H1 (cell line): ENCODE data around the gene UQCRC2. TPM values are rescaled to one million over a fixed set of nuclear protein-coding genes. Genes with fewer than 3 reads are reported as not detected.

ENCODE experiments used
- ASH2L ChIP-seq: fragments of 200-600, 300-600 bp; sonication (generic); IDR thresholded peaks from one replicate; pipeline ENCODE4 v1.7.1; 2017; ENCODE audit warnings: low read length
- CREB1 ChIP-seq: IDR thresholded peaks from 2 replicates; pipeline ENCODE4 v1.6.1; 2012; ENCODE audit warnings: inconsistent platforms
- JUN ChIP-seq: IDR thresholded peaks from 2 replicates; pipeline ENCODE4 v1.6.1; 2011; ENCODE audit warnings: low read depth, mild to moderate bottlenecking, improper control_type of control experiment, low read length
- SP2 ChIP-seq: IDR thresholded peaks from 2 replicates; pipeline ENCODE4 v1.6.1; 2012; ENCODE audit warnings: mild to moderate bottlenecking, low read length, inconsistent platforms
- polyA plus RNA-seq, 7 experiments: library from polyadenylated mRNA; depleted of rRNA in 3 of 7; stranded (reverse) in 5 of 7; unstranded in 2 of 7; fragments of >200 nt in 5 of 7; fragments of 200-250 nt in 2 of 7; gene quantifications; 1 replicate in 5 of 7; 2 replicates in 1 of 7; 4 replicates in 1 of 7; pipeline versions ENCODE4 v1.2.1 to v1.2.3, GENCODE V29; 2011 to 2013; ENCODE audit warnings: missing spikeins in 2 of 7, mixed read lengths in 2 of 7
- total RNA-seq: library from RNA; stranded (reverse); fragmentation: NEBNext Ultra II Directional; extraction: Animal tissue kit (Norgen Biotek cat#: 25700); gene quantifications from 2 replicates; pipeline ENCODE4 v1.2.1, GENCODE V29; 2021
- TF ChIP-seq, protein P1 (sequence below): fragments of 300-600 bp; sonication (generic); IDR thresholded peaks from 2 replicates; pipeline ENCODE4 v1.7.1; 2012; ENCODE audit warnings: low read length, moderate library complexity, mild to moderate bottlenecking, inconsistent platforms; ENCODE audit not compliant: insufficient replicate concordance

The UQCRC2 gene
- total and polyA plus RNA-seq, 2 of the 8 experiments (the other 6 are each of a cell fraction or from before 2014, with no cell fraction given), result 94.4 to 182 TPM

DNA sequence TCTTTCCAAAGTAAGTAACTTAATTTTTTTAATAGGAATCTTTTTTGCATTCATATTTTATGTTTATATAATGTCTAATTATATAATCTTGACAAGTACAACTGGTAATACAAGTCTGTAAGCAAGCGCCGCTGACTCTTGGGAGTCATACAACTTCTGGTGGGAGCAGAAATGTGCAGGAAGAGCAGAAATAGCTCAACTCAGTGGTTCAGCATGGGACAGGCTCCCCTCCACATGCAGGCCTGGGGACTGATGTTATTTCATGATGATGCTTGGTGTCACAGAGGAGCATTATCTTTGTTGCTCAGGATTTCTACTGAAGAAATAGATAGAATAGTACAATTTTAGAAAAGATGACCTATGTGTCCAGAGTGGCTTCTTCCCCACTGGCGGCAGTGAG is 10.7 kb downstream of the UQCRC2 start (continued):
- TF ChIP-seq, protein P1, sequence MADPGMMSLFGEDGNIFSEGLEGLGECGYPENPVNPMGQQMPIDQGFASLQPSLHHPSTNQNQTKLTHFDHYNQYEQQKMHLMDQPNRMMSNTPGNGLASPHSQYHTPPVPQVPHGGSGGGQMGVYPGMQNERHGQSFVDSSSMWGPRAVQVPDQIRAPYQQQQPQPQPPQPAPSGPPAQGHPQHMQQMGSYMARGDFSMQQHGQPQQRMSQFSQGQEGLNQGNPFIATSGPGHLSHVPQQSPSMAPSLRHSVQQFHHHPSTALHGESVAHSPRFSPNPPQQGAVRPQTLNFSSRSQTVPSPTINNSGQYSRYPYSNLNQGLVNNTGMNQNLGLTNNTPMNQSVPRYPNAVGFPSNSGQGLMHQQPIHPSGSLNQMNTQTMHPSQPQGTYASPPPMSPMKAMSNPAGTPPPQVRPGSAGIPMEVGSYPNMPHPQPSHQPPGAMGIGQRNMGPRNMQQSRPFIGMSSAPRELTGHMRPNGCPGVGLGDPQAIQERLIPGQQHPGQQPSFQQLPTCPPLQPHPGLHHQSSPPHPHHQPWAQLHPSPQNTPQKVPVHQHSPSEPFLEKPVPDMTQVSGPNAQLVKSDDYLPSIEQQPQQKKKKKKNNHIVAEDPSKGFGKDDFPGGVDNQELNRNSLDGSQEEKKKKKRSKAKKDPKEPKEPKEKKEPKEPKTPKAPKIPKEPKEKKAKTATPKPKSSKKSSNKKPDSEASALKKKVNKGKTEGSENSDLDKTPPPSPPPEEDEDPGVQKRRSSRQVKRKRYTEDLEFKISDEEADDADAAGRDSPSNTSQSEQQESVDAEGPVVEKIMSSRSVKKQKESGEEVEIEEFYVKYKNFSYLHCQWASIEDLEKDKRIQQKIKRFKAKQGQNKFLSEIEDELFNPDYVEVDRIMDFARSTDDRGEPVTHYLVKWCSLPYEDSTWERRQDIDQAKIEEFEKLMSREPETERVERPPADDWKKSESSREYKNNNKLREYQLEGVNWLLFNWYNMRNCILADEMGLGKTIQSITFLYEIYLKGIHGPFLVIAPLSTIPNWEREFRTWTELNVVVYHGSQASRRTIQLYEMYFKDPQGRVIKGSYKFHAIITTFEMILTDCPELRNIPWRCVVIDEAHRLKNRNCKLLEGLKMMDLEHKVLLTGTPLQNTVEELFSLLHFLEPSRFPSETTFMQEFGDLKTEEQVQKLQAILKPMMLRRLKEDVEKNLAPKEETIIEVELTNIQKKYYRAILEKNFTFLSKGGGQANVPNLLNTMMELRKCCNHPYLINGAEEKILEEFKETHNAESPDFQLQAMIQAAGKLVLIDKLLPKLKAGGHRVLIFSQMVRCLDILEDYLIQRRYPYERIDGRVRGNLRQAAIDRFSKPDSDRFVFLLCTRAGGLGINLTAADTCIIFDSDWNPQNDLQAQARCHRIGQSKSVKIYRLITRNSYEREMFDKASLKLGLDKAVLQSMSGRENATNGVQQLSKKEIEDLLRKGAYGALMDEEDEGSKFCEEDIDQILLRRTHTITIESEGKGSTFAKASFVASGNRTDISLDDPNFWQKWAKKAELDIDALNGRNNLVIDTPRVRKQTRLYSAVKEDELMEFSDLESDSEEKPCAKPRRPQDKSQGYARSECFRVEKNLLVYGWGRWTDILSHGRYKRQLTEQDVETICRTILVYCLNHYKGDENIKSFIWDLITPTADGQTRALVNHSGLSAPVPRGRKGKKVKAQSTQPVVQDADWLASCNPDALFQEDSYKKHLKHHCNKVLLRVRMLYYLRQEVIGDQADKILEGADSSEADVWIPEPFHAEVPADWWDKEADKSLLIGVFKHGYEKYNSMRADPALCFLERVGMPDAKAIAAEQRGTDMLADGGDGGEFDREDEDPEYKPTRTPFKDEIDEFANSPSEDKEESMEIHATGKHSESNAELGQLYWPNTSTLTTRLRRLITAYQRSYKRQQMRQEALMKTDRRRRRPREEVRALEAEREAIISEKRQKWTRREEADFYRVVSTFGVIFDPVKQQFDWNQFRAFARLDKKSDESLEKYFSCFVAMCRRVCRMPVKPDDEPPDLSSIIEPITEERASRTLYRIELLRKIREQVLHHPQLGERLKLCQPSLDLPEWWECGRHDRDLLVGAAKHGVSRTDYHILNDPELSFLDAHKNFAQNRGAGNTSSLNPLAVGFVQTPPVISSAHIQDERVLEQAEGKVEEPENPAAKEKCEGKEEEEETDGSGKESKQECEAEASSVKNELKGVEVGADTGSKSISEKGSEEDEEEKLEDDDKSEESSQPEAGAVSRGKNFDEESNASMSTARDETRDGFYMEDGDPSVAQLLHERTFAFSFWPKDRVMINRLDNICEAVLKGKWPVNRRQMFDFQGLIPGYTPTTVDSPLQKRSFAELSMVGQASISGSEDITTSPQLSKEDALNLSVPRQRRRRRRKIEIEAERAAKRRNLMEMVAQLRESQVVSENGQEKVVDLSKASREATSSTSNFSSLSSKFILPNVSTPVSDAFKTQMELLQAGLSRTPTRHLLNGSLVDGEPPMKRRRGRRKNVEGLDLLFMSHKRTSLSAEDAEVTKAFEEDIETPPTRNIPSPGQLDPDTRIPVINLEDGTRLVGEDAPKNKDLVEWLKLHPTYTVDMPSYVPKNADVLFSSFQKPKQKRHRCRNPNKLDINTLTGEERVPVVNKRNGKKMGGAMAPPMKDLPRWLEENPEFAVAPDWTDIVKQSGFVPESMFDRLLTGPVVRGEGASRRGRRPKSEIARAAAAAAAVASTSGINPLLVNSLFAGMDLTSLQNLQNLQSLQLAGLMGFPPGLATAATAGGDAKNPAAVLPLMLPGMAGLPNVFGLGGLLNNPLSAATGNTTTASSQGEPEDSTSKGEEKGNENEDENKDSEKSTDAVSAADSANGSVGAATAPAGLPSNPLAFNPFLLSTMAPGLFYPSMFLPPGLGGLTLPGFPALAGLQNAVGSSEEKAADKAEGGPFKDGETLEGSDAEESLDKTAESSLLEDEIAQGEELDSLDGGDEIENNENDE, result no peak
- TF ChIP-seq CREB1 (no peak), ASH2L (no peak), SP2 (no peak), JUN (no peak)
